Activated naive CD8-positive, alpha-beta T cell treated with anti-CD3 and anti-CD28 coated beads, Interleukin-2, amount 50 U/mL, for 16 hours (primary cell): ENCODE measurements around the gene CD302.
"Not testable (repeated sequence)": the region's sequence is repeated elsewhere in the genome, so short reads cannot be mapped to it uniquely, and the experiment has no call there.

Source experiments
- DNase-seq: peaks from one replicate; pipeline ENCODE4 v3.0.0-alpha.2; 2020; ENCODE audit warnings: low read depth, low spot score

CD302 gene

GRCh38 chr2:159748089-159748488 is 49.9 kb downstream of the CD302 start:
- DNase-seq, result no peak

DNA sequence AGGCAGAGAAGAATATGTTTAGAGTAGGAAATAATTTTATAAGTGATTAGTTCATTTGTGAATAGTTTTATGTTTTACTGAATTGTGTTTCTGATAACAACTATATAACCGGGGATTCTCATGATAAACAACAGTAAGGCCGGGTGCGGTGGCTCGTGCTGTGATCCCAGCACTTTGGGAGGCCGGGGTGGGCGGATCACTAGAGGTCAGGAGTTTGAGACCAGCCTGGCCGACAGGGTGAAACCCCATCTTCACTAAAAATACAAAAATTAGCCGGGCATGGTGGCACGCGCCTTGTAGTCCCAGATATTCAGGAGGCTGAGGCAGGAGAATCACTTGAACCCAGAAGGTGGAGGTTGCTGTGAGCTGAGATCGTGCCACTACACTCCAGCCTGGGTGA is 52.8 kb downstream of the CD302 start:
- DNase-seq, result not testable (repeated sequence)

- no peak for DNase-seq
Measured at GRCh38 chr2:159744363-159744762, 53.6 kb downstream of the CD302 start.

DNA sequence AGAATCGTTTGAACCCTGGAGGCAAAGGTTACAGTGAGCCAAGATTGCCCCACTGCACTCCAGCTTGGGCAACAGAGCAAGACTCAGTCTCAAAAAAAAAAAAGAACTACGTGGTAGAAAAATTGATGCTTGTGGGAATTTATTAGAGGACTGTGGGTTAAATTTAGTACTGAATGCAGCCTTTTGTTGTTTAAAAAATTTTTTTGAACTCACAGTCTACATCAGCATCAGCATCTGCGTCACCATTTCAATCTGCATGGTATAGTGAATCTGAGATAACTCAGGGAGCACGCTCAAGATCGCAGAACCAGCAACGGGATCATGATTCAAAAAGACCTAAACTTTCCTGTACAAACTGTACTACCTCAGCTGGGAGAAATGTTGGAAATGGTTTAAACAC is 55.2 kb downstream of the CD302 start:
- DNase-seq, result no peak

GRCh38 chr2:159738509-159739390 is 59.3 kb downstream of the CD302 start:
- DNase-seq, result no peak

DNA sequence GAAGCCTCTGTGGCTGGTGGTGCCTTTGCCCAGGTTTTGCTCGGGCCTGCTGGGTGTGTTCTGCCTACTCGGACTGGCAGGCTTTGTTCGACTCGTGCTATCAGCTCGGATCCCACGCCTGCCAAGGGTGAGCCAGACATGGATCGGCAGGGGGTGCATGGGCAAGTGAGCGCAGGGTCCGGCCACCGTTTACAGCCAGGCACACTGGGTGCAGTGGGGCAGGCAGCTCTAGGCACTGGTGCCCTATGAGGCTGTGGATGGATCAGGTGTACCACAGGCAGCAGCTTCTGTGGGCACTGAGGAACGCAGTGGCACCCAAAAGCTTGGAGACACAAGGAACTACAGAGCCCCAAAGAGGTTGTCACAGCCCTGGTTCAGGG is 60.1 kb downstream of the CD302 start:
- DNase-seq, result no peak

DNA sequence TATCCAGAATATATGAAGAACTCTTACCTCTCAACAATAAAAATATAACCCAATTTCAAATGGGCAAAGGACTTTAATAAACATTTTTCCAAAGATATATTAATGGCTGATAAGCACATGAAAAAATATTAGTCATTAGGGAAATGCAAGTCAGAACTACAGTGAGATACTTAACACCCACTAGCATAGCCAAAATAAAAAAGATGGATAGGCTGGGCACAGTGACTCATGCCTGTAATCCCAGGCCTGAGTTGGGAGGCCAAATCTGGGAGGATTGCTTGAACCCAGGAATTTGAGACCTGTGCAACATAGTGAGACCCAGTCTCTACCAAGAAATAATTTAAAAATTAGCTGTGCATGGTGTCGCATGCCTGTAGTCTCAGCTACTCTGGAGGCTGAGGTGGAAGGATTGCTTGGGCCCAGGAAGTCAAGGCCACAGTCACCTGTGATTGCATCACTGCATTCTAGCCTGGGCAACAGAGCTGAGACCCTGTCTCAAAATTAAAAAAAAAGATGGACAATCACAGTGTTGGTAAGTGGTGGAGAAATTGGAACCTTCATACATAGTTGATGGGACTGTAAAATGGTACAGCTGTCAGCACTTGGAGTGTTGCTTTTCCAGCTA is 60.6 kb downstream of the CD302 start:
- DNase-seq, result no peak

DNA sequence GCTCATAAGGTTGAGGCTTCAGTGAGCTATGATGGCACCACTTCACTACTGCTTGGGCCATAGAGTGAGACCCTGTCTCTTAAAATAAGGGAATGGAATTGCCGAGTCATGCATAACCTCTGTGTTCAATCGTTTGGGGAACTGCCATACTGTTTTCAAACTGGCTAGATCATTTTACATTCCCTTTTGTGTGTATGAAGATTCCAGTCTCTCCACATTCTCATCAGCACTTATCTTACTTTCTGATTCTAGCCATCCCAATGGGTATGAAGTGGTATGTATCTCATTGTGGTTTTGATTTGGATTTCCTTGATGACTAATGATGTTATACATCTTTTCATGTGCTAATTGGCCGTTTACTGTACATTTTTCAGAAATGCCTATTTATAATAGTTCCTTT is 62.0 kb downstream of the CD302 start:
- no peak for DNase-seq

- no peak for DNase-seq
Measured at GRCh38 chr2:159735648-159736047, 62.4 kb downstream of the CD302 start.

- DNase-seq, result no peak
Measured at GRCh38 chr2:159728629-159729028, 69.4 kb downstream of the CD302 start.

GRCh38 chr2:159725713-159726112 is 72.3 kb downstream of the CD302 start:
- no peak for DNase-seq

GRCh38 chr2:159724795-159725572 is 73.0 kb downstream of the CD302 start:
- not testable (repeated sequence) for DNase-seq

DNA sequence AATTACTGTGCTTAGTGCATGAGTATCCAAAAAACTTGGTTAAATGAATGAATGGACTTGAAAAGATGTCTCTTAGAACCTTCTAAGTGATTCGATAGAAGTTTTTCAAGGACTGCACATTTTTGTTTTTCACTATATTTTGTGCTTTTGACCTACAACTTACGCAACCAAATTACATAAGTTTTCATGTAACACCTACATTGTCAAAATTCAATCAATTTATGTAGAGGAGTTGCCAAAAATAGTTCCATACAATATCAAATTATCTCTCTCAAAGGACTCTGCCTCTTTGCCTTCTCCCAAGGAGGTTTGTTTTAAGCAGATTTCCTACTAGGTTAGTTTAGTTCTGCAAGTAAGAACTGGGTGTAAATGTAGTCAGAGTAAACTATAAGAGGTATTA is 75.4 kb downstream of the CD302 start:
- DNase-seq, result no peak

DNA sequence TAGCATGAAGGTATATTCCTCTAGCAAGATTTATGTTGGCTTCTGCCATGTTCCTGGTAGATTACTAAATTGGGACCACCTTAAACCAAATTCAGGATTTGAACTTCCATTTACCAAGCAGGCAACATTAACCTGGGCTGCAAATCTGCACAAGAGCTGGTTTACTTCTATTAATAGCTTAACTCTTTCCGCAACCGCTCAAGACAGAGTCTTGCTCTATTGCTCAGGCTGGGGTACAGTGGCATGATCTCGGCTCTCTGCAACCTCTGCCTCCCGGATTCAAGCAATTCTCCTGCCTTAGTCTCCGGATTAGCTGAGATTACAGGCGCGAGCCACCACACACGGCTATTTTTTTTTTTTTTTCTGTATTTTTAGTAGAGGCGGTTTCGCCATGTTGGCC is 77.3 kb downstream of the CD302 start:
- no peak for DNase-seq
